GM18858 (cell line): ENCODE results near the gene ARAP1.

Experiments
- ATAC-seq: cut with Tn5 transposase; IDR thresholded peaks from one replicate; pipeline ENCODE4 v1.9.1; 2021; ENCODE audit not compliant: unreplicated experiment

The ARAP1 gene

GRCh38 chr11:72642043-72642883, 109.9 kb downstream of the ARAP1 start:
- ATAC-seq, result no peak

- no peak for ATAC-seq
These were observed 110.6 kb downstream of the ARAP1 start for GRCh38 chr11:72641522-72642042.

- ATAC-seq, result no peak
These were observed 112.5 kb downstream of the ARAP1 start for GRCh38 chr11:72639502-72640375.

- no peak for ATAC-seq
These were observed 114.3 kb downstream of the ARAP1 start for GRCh38 chr11:72637926-72638325.

DNA sequence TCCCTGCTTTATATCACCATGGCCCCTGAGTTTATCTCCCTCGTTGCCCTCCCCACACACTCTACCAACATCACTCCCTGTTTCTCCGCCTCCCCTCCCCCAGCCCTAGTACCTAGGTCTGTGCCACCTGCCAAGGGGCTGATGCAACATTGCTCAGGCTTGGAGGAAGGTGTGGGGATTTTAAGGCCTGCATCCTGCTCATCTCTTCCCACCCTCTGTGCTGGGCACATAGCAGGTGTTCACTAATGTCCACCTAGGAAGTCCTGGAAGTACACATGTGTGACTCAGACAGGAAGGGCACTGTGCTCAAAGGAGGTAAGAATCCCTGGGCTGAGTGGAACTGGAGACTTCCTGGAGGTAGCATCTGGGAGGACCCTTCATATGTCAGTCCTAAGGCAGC, 115.0 kb downstream of the ARAP1 start:
- no peak for ATAC-seq

DNA sequence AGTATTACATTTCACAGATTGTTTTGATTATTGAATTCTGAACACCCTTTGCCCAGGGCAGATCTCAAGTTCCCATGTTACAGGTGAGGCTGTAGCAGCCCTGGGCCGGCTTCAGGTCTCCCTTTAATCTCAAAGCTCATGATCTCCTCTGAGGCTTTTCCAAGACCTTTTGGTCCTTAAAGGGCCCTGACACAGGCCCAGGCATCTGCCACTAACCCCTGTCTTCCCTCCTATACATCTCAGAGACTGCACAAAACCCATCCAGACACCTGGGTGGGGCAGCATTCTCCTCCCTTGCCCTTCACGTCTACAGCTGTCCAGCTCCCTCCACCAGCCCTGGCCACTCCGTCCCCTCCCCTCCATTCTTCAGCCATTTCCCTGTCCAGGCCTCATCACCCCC, 115.8 kb downstream of the ARAP1 start:
- no peak for ATAC-seq

GRCh38 chr11:72635933-72636332, 116.3 kb downstream of the ARAP1 start:
- no peak for ATAC-seq

DNA sequence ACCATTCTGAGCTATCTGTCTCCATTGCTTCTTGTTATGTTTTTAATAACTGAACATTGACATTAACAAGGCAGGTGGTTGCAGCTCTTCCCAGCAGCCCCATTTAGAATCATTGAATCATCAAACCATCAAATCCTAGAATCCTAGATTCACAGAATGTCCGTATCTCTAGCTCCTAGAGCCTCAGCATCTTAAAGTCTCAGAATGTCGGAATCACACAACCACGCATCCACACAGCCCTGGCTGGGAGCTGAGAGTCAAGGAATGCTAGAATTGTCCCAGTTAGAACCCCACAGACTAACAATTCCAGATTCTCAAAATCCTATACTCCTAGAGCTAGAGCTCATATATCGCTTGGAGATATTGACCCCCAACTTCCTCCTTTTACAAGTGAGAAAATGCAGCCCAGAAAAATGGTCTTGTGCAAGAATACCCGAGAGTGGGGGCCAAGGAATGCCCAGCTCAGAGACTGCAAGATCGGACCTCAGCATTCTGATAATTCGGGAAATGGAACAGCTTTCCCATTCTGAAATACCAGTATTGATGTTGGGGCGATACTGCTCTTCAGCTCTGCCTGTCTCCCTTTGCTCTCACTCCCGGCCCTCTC, 116.8 kb downstream of the ARAP1 start:
- ATAC-seq, result no peak
